H9 (cell line): ENCODE results near the gene CACNA2D4. TPM values are rescaled to one million over a fixed set of nuclear protein-coding genes. Genes with fewer than 3 reads are reported as not detected.

Experiments
- DNase-seq: peaks from one replicate; pipeline ENCODE4 v3.0.0-alpha.2; 2017
- H2AFZ ChIP-seq: one replicate; pipeline ENCODE4 v1.6.1; 2013; ENCODE audit warnings: mild to moderate bottlenecking, low read length, control low read depth, moderate library complexity
- H2AK5ac ChIP-seq: 2 replicates; pipeline ENCODE4 v1.6.1; 2013; ENCODE audit warnings: low read length, control low read depth, mixed read lengths; ENCODE audit not compliant: insufficient read length
- H2BK120ac ChIP-seq: one replicate; pipeline ENCODE4 v1.6.1; 2013; ENCODE audit warnings: low read depth, mild to moderate bottlenecking, low read length, control low read depth, inconsistent platforms; ENCODE audit not compliant: poor library complexity, severe bottlenecking
- H2BK12ac ChIP-seq: 2 replicates; pipeline ENCODE4 v1.6.1; 2013; ENCODE audit warnings: low read length, control low read depth, mixed read lengths, low read depth; ENCODE audit not compliant: insufficient read length
- H2BK15ac ChIP-seq: 2 replicates; pipeline ENCODE4 v1.6.1; 2013; ENCODE audit warnings: low read depth, low read length, control low read depth
- H2BK20ac ChIP-seq: one replicate; pipeline ENCODE4 v1.6.1; 2013; ENCODE audit warnings: low read depth, mild to moderate bottlenecking, low read length, control low read depth, inconsistent platforms; ENCODE audit not compliant: poor library complexity, severe bottlenecking
- H2BK5ac ChIP-seq: 2 replicates; pipeline ENCODE4 v1.6.1; 2013; ENCODE audit warnings: low read length, control low read depth, mixed read lengths; ENCODE audit not compliant: insufficient read length
- H3K14ac ChIP-seq: 2 replicates; pipeline ENCODE4 v1.6.1; 2013; ENCODE audit warnings: low read length, control low read depth; ENCODE audit not compliant: insufficient read depth
- H3K18ac ChIP-seq: 2 replicates; pipeline ENCODE4 v1.6.1; 2013; ENCODE audit warnings: low read depth, mild to moderate bottlenecking, mixed read lengths, low read length, control low read depth; ENCODE audit not compliant: insufficient read length
- H3K23ac ChIP-seq: 2 replicates; pipeline ENCODE4 v1.6.1; 2013; ENCODE audit warnings: low read length, control low read depth, mixed read lengths, low read depth; ENCODE audit not compliant: insufficient read length
- H3K23me2 ChIP-seq: 2 replicates; pipeline ENCODE4 v1.6.1; 2013; ENCODE audit warnings: low read depth, mild to moderate bottlenecking, mixed read lengths, low read length, control low read depth; ENCODE audit not compliant: insufficient read length, poor library complexity, severe bottlenecking
- H3K27ac ChIP-seq: 2 replicates; pipeline ENCODE4 v1.5.1; 2013; ENCODE audit warnings: low read length, control low read depth, mixed read lengths, low read depth; ENCODE audit not compliant: insufficient read length
- H3K27me3 ChIP-seq: 2 replicates; pipeline ENCODE4 v1.6.1; 2013; ENCODE audit warnings: low read length, control low read depth, inconsistent platforms; ENCODE audit not compliant: insufficient read depth
- H3K4ac ChIP-seq: 2 replicates; pipeline ENCODE4 v1.6.1; 2013; ENCODE audit warnings: low read depth, mild to moderate bottlenecking, control low read depth, inconsistent platforms, low read length, moderate library complexity
- H3K4me1 ChIP-seq: 2 replicates; pipeline ENCODE4 v1.6.1; 2013; ENCODE audit warnings: low read length, control low read depth, inconsistent platforms; ENCODE audit not compliant: insufficient read depth
- H3K4me2 ChIP-seq: 2 replicates; pipeline ENCODE4 v1.6.1; 2013; ENCODE audit warnings: low read length, control low read depth, mixed read lengths; ENCODE audit not compliant: insufficient read length, insufficient read depth
- H3K56ac ChIP-seq: 2 replicates; pipeline ENCODE4 v1.6.1; 2013; ENCODE audit warnings: low read depth, mild to moderate bottlenecking, mixed read lengths, low read length, control low read depth; ENCODE audit not compliant: insufficient read length
- H3K79me1 ChIP-seq: 2 replicates; pipeline ENCODE4 v1.6.1; 2013; ENCODE audit warnings: low read depth, mild to moderate bottlenecking, moderate library complexity, low read length, control low read depth, inconsistent platforms; ENCODE audit not compliant: insufficient read depth, poor library complexity, severe bottlenecking
- H3K79me2 ChIP-seq: 2 replicates; pipeline ENCODE4 v1.6.1; 2013; ENCODE audit warnings: low read length, control low read depth, inconsistent platforms; ENCODE audit not compliant: insufficient read depth
- H3K9ac ChIP-seq: 2 replicates; pipeline ENCODE4 v1.6.1; 2013; ENCODE audit warnings: low read length, control low read depth, mixed read lengths; ENCODE audit not compliant: insufficient read length; ENCODE audit errors: extremely low read depth
- H3K9me3 ChIP-seq: one replicate; pipeline ENCODE4 v1.6.1; 2013; ENCODE audit warnings: low read depth, low read length, inconsistent platforms; ENCODE audit not compliant: control insufficient read depth
- H3T11ph ChIP-seq: one replicate; pipeline ENCODE4 v1.6.1; 2013; ENCODE audit warnings: mild to moderate bottlenecking, low read length, control low read depth, inconsistent platforms
- H4K20me1 ChIP-seq: one replicate; pipeline ENCODE4 v1.6.1; 2013; ENCODE audit not compliant: control insufficient read depth, insufficient read length, insufficient read depth
- H4K5ac ChIP-seq: 2 replicates; pipeline ENCODE4 v1.6.1; 2013; ENCODE audit warnings: low read depth, mild to moderate bottlenecking, mixed read lengths, low read length, control low read depth; ENCODE audit not compliant: insufficient read length
- H4K8ac ChIP-seq: replicated peaks from 2 replicates; pipeline ENCODE4 v1.6.1; 2013; ENCODE audit warnings: low read length, control low read depth, mixed read lengths, low read depth; ENCODE audit not compliant: insufficient read length
- H4K91ac ChIP-seq: 2 replicates; pipeline ENCODE4 v1.6.1; 2013; ENCODE audit warnings: low read depth, mild to moderate bottlenecking, moderate library complexity, mixed read lengths, low read length, control low read depth; ENCODE audit not compliant: insufficient read length
- H3K27ac Mint-ChIP-seq, 3 experiments: 2 replicates in 2 of 3; 3 replicates in 1 of 3; pipeline ENCODE4 v1.8.0; 2020 to 2021; ENCODE audit warnings: mixed read lengths in 3 of 3, mild to moderate bottlenecking in 1 of 3, moderate library complexity in 1 of 3
- H3K27me3 Mint-ChIP-seq: 2 replicates; pipeline ENCODE4 v1.8.0; 2021; ENCODE audit warnings: low read depth, mild to moderate bottlenecking, moderate library complexity, mixed read lengths
- H3K36me3 Mint-ChIP-seq, 3 experiments: 2 replicates in 2 of 3; 3 replicates in 1 of 3; pipeline ENCODE4 v1.8.0; 2020 to 2021; ENCODE audit warnings: low read depth in 3 of 3, mixed read lengths in 3 of 3; ENCODE audit not compliant: insufficient read depth in 1 of 3
- H3K4me1 Mint-ChIP-seq, 2 experiments: 2 replicates each; pipeline ENCODE4 v1.8.0; 2020; ENCODE audit warnings: mixed read lengths in 2 of 2
- H3K4me3 Mint-ChIP-seq, 2 experiments: 2 replicates in 1 of 2; 3 replicates in 1 of 2; pipeline ENCODE4 v1.8.0; 2020 to 2021; ENCODE audit warnings: mild to moderate bottlenecking in 2 of 2, mixed read lengths in 2 of 2, moderate library complexity in 1 of 2
- H3K9me3 Mint-ChIP-seq, 2 experiments: 2 replicates in 1 of 2; 3 replicates in 1 of 2; pipeline ENCODE4 v1.8.0; 2020; ENCODE audit warnings: mild to moderate bottlenecking in 2 of 2, mixed read lengths in 2 of 2, moderate library complexity in 1 of 2
- WGBS: extraction: QIAGEN DNeasy Blood & Tissue Kit; methylation state at CpG from one replicate; pipeline ENCODE4 v1.1.7; 2013; ENCODE audit warnings: missing lambda C conversion rate, low lambda C conversion rate, mixed read lengths; ENCODE audit not compliant: insufficient read length; ENCODE audit errors: extremely low coverage; 5-methylcytosine and 5-hydroxymethylcytosine counted together
- total RNA-seq: library from RNA; stranded (reverse); gene quantifications from 2 replicates; pipeline ENCODE4 v1.2.1, GENCODE V29; 2021
- TF ChIP-seq, protein P1 (sequence below): fragments of 200-600 bp; sonication (generic); conservative IDR thresholded peaks from 3 replicates; pipeline ENCODE4 v1.8.0; 2021; ENCODE audit warnings: antibody characterized with exemption, mild to moderate bottlenecking

CACNA2D4 gene
- total RNA-seq, 1 experiment from 2014 or later, result 0.79 TPM

DNA sequence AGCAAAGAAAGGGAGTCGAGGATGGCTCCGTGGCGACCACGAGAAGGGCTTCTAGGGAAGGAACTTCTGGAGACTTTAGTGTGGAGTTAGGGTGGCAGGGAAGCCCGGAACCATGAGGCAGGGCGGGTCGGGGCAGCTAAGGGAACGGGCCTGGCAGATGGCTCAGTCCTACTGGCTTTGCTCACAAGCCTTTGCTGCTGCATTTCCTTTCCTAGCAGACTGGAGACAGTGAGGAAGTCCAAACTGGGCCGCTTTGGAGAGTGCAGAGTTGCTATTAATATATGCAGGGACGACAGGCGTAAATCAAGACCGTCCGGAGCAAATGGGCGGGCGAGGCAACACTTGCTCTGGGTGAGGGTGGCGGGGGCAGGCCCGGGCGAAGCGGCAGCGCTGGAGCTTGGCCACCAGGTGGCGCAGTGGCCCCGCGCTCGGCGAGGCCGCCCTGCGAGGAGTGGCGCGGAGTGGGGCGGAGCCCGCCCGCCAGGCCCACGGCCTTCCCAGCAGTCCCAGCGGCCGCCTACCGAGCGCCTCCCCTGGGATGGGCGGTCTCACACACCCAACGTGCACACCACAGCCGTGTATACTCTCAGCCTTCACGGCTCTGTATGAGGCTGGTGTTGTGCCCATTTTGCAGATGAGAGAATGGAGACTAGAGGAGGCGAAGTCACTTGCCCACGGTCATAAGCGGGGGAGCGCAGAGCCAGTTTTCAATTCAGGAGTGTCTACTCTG is 122.5 kb downstream of the CACNA2D4 start:
- no peak overlapping the region for H3K14ac ChIP-seq
- H3K9ac ChIP-seq, result no peak overlapping the region
- H2AK5ac ChIP-seq, result no peak overlapping the region
- no peak overlapping the region for H4K5ac ChIP-seq
- peaks cover 7% of the 10 kb centered on the region for H3K27me3 Mint-ChIP-seq
- no peak overlapping the region for H3T11ph ChIP-seq
- no peak overlapping the region for H2BK5ac ChIP-seq
- no peak overlapping the region for H3K56ac ChIP-seq
- H4K91ac ChIP-seq, result no peak overlapping the region
- no peak overlapping the region for H2AFZ ChIP-seq
- H2BK12ac ChIP-seq, result no peak overlapping the region
- no CpG with 5 or more reads among the region's 45 CpGs for WGBS
- DNase-seq, result peak; percentile 90
- no peak overlapping the region for H2BK20ac ChIP-seq
- H3K27me3 ChIP-seq, result no peaks in the 10 kb centered on the region
- H3K23ac ChIP-seq, result no peak overlapping the region
- no peaks in the 10 kb centered on the region; the same call in 1 of the 2 replicates for H3K4me1 ChIP-seq
- no peaks in the 10 kb centered on the region for H3K79me2 ChIP-seq
- peak overlapping the region; percentile 36 to 62; a peak in 4 of 5 replicates for H3K4me3 Mint-ChIP-seq
- H2BK120ac ChIP-seq, result no peak overlapping the region
- H3K36me3 Mint-ChIP-seq, result no peaks in the 10 kb centered on the region
- H3K4me2 ChIP-seq, result peak overlapping the region; percentile 20
- H3K27ac ChIP-seq, result no peak overlapping the region
- H3K79me1 ChIP-seq, result no peaks in the 10 kb centered on the region
- TF ChIP-seq, protein P1, sequence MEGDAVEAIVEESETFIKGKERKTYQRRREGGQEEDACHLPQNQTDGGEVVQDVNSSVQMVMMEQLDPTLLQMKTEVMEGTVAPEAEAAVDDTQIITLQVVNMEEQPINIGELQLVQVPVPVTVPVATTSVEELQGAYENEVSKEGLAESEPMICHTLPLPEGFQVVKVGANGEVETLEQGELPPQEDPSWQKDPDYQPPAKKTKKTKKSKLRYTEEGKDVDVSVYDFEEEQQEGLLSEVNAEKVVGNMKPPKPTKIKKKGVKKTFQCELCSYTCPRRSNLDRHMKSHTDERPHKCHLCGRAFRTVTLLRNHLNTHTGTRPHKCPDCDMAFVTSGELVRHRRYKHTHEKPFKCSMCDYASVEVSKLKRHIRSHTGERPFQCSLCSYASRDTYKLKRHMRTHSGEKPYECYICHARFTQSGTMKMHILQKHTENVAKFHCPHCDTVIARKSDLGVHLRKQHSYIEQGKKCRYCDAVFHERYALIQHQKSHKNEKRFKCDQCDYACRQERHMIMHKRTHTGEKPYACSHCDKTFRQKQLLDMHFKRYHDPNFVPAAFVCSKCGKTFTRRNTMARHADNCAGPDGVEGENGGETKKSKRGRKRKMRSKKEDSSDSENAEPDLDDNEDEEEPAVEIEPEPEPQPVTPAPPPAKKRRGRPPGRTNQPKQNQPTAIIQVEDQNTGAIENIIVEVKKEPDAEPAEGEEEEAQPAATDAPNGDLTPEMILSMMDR, result peak; percentile 99
- no peak overlapping the region for H3K4ac ChIP-seq
- no peak overlapping the region for H2BK15ac ChIP-seq
- no peaks in the 10 kb centered on the region for H4K20me1 ChIP-seq
- H3K18ac ChIP-seq, result no peak overlapping the region
- H3K9me3 ChIP-seq, result no peaks in the 10 kb centered on the region
- H3K4me1 Mint-ChIP-seq, result peaks cover 32 to 34% of the 10 kb centered on the region in 2 experiments
- peaks cover 4% of the 10 kb centered on the region for H3K23me2 ChIP-seq
- no peak overlapping the region for H4K8ac ChIP-seq
- no peaks in the 10 kb centered on the region for H3K9me3 Mint-ChIP-seq
- no peak overlapping the region for H3K27ac Mint-ChIP-seq
